ENCODE measurements around the gene DISP2. TPM values are rescaled to one million over a fixed set of nuclear protein-coding genes. Genes with fewer than 3 reads are reported as not detected.

The DISP2 gene
- total and polyA plus RNA-seq, 9 of the 15 experiments (the other 6 are each of a cell fraction or from before 2014, with no cell fraction given): 0.06 to 0.89 (median 0.15) TPM; not detected in 1

DNA sequence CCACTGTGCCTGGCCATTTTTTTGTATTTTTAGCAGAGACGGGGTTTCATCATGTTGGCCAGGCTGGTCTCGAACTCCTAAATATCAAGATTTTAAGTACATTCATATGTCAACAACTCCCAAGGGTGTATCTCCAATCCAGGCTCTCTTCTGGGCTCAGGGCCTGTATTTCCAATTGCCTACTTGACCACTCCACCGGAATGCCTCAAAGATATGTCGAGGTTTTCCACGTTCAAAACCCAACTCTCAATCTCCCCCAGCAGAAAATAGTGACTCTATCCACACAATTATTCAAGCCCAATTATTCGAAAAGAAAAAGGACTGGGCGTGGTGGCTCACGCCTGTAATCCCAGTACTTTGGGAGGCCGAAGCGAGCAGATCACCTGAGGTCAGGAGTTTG lies 22.6 kb downstream of the DISP2 start:
- no peak overlapping the region for H3K4me3 ChIP-seq
- no peak overlapping the region for H3K4me2 ChIP-seq (ENCODE audit: insufficient read depth, low read length)
- CTCF ChIA-PET (ENCODE audit: low intra/inter-chr PET ratio): no interaction called here
- no peak overlapping the region for H2AFZ ChIP-seq (ENCODE audit: low read depth, low read length)
- peaks cover 21 to 30% of the 10 kb centered on the region in 2 experiments; a peak in 4 of 5 replicates for H3K4me1 ChIP-seq (replicated peaks in 1 of 2; ENCODE audit: control insufficient read depth in 2 of 2, insufficient read depth in 2 of 2, low read length in 2 of 2)
- H3K9me3 ChIP-seq (replicated peaks; ENCODE audit: control insufficient read depth, insufficient read depth, low read depth, low read length): no peaks in the 10 kb centered on the region
- no peak overlapping the region for H3K27ac ChIP-seq (ENCODE audit: extremely low read depth, low read depth, low read length)
- no TSS peak for BruUV-seq (replicated peaks)
- POLR2A ChIA-PET: no interaction called here
- DNase-seq (ENCODE audit: extremely low read depth in 1 of 4, low spot score in 3 of 4) (no peak), ATAC-seq (no peak), FAIRE-seq (no peak)
- peaks cover 15% of the 10 kb centered on the region for H3K36me3 ChIP-seq (ENCODE audit: control insufficient read depth, insufficient read depth, low read length)
- peaks cover 5% of the 10 kb centered on the region for H3K9me1 ChIP-seq (ENCODE audit: control insufficient read depth, insufficient read depth, low read length)
- WGBS (ENCODE audit: insufficient coverage, low coverage, missing lambda C conversion rate): 85% methylated on average over 6 of the region's 10 CpGs
- no peak overlapping the region for H3K9ac ChIP-seq (ENCODE audit: insufficient read depth in 1 of 2, low read depth in 2 of 2, low read length in 2 of 2)
- intact Hi-C loops (cut with micrococcal nuclease): no loop called here
- no peaks in the 10 kb centered on the region for H4K20me1 ChIP-seq (replicated peaks; ENCODE audit: control insufficient read depth, insufficient read depth, low read length)
- H3K27me3 ChIP-seq (ENCODE audit: control insufficient read depth in 2 of 2, insufficient read depth in 2 of 2, low read length in 2 of 2): no peaks in the 10 kb centered on the region
- in situ Hi-C loops (cut with MboI): no loop called here
- peaks cover 29% of the 10 kb centered on the region for H3K79me2 ChIP-seq (ENCODE audit: control insufficient read depth, insufficient read depth, low read length)
- no peak for TF ChIP-seq POLR2A (conservative IDR thresholded peaks at IDR 0.05)
- no peak for TF ChIP-seq NR2F6 (CRISPR knock-in tag; IDR thresholded peaks at IDR 0.05)
- TF ChIP-seq, protein P1, sequence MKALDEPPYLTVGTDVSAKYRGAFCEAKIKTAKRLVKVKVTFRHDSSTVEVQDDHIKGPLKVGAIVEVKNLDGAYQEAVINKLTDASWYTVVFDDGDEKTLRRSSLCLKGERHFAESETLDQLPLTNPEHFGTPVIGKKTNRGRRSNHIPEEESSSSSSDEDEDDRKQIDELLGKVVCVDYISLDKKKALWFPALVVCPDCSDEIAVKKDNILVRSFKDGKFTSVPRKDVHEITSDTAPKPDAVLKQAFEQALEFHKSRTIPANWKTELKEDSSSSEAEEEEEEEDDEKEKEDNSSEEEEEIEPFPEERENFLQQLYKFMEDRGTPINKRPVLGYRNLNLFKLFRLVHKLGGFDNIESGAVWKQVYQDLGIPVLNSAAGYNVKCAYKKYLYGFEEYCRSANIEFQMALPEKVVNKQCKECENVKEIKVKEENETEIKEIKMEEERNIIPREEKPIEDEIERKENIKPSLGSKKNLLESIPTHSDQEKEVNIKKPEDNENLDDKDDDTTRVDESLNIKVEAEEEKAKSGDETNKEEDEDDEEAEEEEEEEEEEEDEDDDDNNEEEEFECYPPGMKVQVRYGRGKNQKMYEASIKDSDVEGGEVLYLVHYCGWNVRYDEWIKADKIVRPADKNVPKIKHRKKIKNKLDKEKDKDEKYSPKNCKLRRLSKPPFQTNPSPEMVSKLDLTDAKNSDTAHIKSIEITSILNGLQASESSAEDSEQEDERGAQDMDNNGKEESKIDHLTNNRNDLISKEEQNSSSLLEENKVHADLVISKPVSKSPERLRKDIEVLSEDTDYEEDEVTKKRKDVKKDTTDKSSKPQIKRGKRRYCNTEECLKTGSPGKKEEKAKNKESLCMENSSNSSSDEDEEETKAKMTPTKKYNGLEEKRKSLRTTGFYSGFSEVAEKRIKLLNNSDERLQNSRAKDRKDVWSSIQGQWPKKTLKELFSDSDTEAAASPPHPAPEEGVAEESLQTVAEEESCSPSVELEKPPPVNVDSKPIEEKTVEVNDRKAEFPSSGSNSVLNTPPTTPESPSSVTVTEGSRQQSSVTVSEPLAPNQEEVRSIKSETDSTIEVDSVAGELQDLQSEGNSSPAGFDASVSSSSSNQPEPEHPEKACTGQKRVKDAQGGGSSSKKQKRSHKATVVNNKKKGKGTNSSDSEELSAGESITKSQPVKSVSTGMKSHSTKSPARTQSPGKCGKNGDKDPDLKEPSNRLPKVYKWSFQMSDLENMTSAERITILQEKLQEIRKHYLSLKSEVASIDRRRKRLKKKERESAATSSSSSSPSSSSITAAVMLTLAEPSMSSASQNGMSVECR (CRISPR knock-in tag; IDR thresholded peaks at IDR 0.05): no peak
- TF ChIP-seq CREM (IDR thresholded peaks at IDR 0.05; ENCODE audit: low read depth): no peak
- no peak for TF ChIP-seq ZNF780A (CRISPR knock-in tag; IDR thresholded peaks at IDR 0.05)
- no peak for TF ChIP-seq ZNF766 (CRISPR knock-in tag; conservative IDR thresholded peaks at IDR 0.05)
- TF ChIP-seq U2AF1 (optimal IDR thresholded peaks at IDR 0.05; ENCODE audit: low read depth, low read length): no peak
- TF ChIP-seq GABPB1 (CRISPR knock-in tag; IDR thresholded peaks at IDR 0.05): no peak
- TF ChIP-seq, protein P2, sequence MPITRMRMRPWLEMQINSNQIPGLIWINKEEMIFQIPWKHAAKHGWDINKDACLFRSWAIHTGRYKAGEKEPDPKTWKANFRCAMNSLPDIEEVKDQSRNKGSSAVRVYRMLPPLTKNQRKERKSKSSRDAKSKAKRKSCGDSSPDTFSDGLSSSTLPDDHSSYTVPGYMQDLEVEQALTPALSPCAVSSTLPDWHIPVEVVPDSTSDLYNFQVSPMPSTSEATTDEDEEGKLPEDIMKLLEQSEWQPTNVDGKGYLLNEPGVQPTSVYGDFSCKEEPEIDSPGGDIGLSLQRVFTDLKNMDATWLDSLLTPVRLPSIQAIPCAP (CRISPR knock-in tag; IDR thresholded peaks at IDR 0.05; ENCODE audit: borderline replicate concordance): no peak
- no peak for TF ChIP-seq MEF2D (tag; conservative IDR thresholded peaks at IDR 0.05; ENCODE audit: low read depth)
- TF ChIP-seq LARP7 (IDR thresholded peaks at IDR 0.05): no peak
- TF ChIP-seq RBM39 (optimal IDR thresholded peaks at IDR 0.05; ENCODE audit: low read depth, low read length): no peak
- TF ChIP-seq NR2C1 (IDR thresholded peaks at IDR 0.05): no peak
- TF ChIP-seq NR2C1 (tag; IDR thresholded peaks at IDR 0.05): no peak
- TF ChIP-seq CBX2 (IDR thresholded peaks at IDR 0.05; ENCODE audit: insufficient read depth, low read length, poor library complexity, severe bottlenecking): no peak
- no peak for TF ChIP-seq ZNF398 (CRISPR knock-in tag; IDR thresholded peaks at IDR 0.05)

Measured in K562 (cell line).